Left forelimb (tissue), 1 donor: ENCODE data around the gene KRT6B.
"Not testable (repeated sequence)": the region's sequence is repeated elsewhere in the genome, so short reads cannot be mapped to it uniquely, and the experiment has no call there.

Experiments
- DNase-seq: peaks from one replicate; pipeline ENCODE4 v3.0.0-alpha.2; 2018; ENCODE audit warnings: low spot score

KRT6B gene

DNA sequence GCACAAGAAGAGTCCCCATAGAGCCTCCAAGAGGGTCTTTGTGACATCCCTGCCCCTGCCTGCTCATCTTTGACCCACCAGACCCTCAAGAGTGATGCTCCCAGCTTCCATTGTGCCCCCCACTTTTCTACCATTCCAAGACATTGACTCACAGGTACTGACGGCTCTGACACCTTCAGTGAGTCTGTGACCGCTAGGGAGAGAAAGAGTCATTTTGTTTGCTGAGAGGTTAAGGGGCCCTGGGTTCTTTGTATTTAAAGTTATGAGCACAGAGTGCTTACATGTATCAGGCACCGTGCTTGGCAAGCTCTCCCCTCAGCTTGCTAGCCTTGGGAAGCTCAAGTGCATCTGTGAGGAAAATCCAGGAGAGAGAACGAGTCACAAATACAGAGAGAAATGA is 38.7 kb downstream of the KRT6B start:
- no peak for DNase-seq

DNA sequence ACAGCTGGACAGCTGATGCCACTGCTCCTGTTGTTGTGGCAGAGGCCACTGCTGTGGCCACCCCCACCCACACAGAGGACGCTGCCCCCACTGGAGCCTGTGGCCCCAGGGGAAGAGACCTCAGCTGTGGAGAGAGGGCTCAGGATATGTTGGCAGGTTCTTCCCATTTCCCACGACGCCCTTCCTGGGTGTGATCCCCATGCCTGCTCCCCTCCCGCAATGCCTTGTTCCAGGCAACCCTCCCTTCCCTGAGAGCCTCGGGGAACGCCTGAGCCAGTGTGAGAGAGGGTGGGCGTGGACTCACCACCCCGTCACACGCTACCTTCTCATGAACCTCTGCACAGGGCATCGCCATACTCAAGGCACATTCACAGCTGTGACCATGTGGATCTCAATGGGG is 40.1 kb downstream of the KRT6B start:
- DNase-seq, result no peak

DNA sequence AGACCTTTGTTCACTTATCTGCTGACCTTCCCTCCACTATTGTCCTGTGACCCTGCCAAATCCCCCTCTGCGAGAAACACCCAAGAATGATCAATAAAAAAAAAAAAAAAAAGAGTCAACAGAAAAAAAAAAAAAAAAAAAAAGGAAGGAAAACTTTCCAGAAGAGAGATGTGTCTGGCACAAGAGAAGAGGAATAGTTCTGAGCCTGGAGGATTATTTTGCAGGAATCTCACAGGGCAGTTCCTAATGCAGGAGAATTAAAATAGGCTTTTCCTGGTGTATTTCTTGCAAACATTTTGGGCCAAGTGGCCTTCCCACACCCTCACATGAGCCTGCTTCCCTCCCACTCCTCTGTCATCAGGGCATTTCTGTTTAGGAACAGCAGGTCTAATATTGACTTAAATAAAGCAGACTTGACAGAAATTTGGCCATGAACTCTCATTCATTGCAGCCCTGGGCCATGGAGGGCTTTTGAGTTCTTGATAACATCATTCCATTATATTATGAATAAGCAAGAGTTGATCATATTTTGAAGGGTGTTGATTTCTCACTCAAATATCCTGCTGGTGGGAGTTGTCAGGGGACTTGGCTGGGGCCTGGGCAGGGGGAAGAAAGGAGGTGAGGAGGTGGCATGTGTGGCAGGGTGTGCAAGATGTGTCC is 41.2 kb downstream of the KRT6B start:
- DNase-seq, result not testable (repeated sequence)

DNA sequence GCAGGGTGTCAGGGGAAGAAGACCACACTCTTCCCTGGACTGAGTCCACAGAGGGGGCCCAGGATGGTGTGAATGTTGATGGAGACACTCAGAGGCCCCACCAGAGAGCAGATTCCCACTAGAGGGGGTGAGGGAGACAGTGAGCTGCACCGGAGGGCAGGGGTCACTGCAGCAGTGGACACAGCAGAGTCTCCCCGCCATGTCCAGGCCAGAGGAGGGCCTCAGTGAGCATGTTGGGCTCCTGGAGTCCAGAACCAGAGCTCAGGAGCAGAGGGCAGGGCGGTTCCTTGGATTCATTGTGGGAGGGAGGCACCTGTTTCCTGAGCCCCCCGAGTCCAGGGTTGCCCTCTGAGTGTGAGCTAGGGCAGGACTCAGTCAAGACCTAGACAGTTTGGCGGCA is 44.0 kb downstream of the KRT6B start:
- no peak for DNase-seq

DNA sequence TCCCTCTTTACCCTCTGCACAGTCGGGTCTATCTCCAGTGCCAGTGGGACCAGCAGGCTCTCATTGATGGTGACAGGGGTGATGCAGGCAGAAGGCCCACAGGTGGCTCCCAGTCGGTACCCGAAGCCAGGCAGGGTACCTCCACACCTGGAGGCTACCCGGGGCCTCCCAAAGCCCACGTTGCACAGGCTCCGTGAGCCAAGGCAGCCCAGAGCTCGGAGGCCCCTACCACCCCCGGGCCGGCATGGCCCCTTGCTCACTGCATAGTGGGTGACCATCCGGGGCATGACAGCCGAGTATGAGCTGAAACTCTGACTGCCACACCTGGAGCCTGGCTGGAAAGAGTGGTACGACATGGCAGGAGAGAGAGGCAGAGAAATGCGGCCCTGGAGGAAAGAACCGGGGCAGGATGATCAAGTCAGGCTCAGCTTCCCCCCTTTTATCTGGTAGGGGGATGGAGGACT is 46.0 kb downstream of the KRT6B start, which contains the start of gene KRT82:
KRT82 (minus strand) TSS at position 414 of the 464 bp plus-strand sequence; CDS start at position 356, 58 bp downstream.
- no peak for DNase-seq

DNA sequence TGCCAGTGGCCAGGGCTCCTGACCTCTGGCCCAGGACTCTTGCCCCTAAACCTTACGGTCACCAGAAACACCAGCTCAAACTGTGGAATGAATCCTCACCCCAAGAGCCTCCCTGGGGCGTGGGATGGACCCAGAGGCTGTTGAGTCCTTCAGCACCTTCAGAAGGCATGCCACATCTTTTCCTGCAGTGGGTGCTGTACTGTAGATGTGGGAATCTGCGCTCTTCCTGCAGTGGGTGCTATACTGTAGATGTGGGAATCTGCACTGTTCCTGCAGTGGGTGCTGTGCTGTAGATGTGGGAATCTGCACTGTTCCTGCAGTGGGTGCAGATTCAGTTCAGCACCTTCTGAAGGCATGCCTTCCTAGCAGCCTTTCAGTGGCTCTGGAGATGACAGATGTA is 47.0 kb downstream of the KRT6B start:
- no peak for DNase-seq

DNA sequence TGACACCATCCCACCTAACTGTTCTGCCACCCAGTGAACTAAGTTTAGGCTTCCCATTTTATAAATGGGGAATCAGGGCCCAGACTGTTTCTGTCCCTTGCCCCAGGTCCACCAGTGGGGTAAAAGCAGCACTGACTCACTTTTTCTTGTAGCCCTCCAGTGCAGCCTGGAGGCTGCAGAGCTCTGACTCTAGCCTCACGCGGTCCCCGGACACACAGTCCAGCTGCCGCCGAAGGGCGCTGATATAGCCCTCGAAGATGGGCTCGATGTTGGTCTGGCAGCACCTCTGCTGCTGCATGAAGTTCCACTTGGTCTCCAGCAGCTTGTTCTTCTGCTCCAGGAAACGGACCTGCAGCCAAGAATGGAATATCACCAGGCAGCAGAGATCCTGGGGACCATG is 48.4 kb downstream of the KRT6B start:
- no peak for DNase-seq

DNA sequence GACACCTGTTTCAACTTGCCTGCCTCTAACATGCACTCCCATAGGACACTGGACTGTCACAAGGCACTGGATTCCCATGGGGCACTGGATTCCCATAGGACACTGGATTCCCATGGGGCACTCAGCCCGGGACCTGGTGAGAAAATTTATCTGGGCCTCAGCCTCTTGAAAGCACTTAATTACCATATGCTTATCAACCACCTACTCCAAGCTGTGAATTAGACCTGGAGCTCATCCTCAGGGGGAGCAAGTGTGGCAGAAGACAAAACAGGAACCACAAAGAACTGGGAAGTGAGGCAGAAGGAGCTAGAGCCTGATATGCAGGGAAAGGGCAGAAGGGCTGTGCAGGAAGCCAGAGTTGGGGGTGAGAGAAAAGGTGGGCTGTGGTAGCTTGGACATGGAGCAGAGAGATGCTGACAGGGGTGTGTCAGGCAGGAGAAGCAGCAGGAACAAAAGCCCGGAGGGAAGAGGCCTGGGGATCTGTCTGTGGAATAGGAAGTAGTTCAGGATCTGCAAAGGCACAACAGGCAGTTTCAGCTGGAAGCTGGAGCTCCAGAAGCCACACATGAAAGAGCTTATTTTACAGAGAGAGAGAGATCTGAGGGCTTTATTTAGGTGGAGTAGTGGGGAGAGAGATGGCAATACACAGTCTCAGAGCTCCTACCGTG is 48.9 kb downstream of the KRT6B start:
- no peak for DNase-seq

DNA sequence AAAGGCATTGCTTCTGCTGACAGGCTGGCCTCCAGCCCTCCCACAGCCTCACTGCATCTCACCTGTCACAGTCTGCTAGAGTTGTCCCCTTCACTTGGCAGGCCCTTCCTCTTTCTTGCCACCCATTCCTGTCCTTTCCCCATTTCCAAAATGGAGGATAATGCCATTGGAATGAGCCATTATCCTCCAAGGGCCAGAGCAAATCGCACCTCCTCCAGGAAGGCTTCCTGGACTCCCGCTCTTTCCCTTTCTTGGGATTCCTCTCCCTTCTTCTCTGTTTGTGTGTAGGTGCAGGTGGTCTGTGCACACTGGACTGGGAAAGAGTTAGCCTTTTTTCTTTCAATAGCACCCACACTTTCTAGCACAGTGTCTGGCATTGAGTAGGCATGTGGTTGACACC is 49.6 kb downstream of the KRT6B start:
- DNase-seq, result no peak

DNA sequence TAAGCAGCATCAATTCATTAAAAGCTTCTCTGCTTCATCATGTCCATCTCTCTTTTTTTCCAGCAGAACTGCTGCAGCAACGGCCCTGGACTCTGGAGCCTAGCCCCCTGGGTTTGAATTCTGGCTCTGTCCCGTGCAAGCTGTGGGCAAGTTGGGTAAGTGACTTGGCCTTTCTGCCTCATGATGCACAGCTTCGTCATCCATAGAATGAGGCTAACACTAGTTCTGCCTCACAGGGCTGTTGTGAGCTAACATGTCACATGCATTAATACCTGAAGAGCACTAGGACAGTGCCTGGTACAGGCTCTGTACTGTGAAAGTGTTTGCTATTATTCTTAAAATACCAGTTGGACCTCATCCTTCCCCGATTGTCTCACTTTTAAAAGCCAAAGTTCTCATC is 50.0 kb downstream of the KRT6B start:
- DNase-seq, result no peak

DNA sequence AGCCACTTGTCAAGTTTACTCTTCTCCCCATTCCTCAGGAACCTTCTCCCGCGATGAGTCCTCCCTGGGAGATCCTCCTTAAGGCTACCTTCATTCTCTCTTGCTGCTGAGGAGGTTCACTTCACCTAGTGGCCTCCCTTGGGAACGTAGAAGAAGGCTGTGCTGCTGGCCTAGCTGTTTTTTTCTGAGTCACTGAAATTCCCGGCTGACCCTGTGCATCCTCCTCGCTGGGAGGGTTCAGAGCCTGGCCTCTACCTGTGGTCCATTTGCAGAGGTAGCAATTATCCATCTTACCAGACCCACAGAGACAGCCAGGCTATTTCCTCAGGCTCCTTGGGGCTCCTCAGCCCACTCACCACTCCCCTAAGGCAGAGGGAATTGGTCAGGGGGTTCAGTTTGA is 50.4 kb downstream of the KRT6B start:
- no peak for DNase-seq

DNA sequence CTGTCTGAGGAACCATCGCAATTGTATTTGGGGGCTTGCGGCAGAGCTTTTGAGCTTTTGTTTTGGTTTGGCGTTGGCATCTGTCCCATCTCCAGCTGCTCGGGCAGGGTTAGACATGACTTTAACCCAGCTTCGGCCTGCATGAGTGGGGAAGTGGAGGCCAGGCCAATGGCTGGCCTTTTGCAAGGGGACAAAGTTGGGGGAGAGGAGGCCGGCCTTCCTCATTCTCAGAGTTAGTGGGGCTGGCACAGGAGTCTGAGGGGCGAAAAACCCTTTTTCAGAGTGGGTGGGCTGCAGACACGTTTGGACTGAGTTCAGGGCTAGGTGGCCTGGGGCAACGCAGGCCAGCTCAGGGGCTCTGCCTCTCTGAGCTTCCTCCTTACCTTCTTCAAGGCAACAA is 51.0 kb downstream of the KRT6B start:
- DNase-seq, result no peak

DNA sequence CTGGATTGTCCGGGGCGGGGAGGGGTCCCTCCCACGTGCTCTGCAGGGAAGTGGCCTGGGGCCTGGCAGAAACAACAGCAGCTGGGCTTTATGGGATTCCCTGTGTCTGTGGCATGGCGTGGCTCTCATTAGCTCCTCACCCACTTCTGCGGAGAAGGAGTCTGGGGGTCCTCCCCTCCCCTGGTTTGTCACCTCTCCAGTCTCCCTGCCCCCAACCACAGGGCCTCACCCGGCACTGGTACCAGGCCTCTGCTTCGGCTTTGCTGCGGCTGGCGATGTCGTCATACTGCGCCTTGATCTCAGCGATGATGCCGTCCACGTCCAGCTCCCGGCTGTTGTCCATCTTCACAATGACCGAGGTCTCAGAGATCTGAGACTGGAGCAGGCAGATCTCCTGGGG is 52.2 kb downstream of the KRT6B start:
- no peak for DNase-seq

DNA sequence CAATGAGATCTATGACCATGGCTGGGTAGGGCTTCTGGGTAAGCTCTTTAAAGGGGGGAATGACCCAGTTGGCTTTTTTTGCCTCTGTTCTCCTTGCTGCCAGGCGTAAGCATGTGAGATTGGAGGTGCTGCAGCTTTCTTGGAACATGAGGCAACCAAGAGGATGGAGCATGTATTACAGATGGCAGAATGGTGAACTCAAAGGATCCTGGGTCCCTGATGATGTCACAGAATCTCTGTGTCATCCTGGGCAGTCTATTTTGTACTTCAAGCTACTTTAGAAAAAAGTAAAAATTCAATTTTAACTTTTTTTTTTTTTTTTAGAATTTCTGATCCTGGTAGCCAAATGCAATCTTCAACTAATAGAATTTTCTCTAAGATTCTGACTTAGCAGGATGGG is 53.8 kb downstream of the KRT6B start:
- no peak for DNase-seq

DNA sequence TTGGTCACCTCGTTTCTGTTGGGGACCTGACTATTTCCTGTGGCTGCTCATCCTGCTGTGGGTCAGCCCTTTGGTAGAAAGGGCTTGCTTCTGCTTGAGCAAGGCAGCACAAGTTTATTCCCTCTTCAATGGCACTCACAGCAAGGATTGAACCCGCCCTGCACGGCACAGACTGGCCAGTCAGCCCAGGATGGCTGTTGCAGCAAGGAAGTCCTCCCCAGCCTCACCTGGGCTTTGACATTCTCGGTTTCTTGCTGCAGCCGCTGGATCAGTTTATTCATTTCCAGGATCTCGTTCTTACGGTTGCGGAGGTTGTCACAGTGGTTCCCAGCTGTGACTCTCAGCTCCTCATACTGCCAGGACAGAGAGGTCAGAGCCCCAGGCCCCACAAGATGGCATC is 55.3 kb downstream of the KRT6B start:
- DNase-seq, result no peak
